ENCODE data around the gene CFAP410. TPM values are rescaled to one million over a fixed set of nuclear protein-coding genes. Genes with fewer than 3 reads are reported as not detected.

The CFAP410 gene
- total RNA-seq, 2 donors from 2014 or later = 19.6 to 28.4 TPM

DNA sequence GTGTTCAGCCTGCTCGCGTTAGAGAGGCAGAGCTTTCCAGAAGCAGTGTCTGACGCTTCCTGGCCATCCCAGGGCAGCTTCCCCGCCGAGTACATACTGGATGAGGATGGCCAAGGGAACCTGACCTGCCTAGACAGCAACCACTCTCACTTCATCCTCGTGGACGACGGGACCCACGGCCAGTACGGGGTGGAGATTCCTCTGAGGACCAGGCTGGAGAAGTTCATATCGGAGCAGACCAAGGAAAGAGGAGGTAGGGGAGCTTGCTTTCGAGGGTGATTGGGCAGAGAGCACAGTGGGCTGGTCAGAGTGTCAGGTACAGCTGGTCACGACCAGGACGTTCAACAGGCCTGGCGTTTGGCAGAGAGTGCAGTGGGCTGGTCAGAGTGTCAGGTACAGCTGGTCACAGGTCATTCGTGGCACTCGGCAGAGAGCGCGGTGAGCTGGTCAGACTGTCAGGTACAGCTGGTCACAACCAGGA is 36.6 kb upstream of the CFAP410 start:
- no peak for DNase-seq (ENCODE audit: low spot score)
- Mint-ChIP-seq H3K4me3 (peak overlapping the region; percentile 82), H3K9me3 (peaks cover 3% of the 10 kb centered on the region), H3K36me3 (peaks cover 12% of the 10 kb centered on the region), H3K4me1 (ENCODE audit: low read depth in 2 of 2) (peaks cover 26 to 42% of the 10 kb centered on the region in 2 donors), H3K27me3 (peaks cover 0 to 4% of the 10 kb centered on the region in 2 donors), H3K27ac (peak overlapping the region in 1 of 2 donors; percentile 40)
- no peak for ATAC-seq

DNA sequence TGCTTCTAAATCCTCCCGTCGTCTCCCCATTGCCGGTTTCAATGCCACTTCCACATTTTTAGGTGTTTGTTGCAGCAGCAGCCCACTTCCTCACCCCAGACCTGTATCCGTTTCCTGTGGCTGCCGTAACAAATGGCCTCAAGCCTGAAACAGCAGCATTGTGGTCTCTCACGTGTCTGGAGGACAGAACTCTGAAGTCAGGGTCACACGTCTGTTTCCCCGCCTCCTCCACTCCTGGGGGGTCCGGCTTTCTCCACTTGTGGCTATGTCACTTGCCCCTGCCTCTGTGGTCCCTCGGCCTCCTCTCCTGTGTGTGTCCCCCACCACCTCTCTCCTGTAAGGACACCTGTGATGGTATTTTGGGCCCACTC is 36.1 kb upstream of the CFAP410 start:
- Mint-ChIP-seq H3K27me3 (peaks cover 0 to 4% of the 10 kb centered on the region in 2 donors), H3K36me3 (peaks cover 12% of the 10 kb centered on the region), H3K27ac (peak overlapping the region in 1 of 2 donors; percentile 40), H3K9me3 (peaks cover 3% of the 10 kb centered on the region), H3K4me1 (ENCODE audit: low read depth in 2 of 2) (peaks cover 26 to 40% of the 10 kb centered on the region in 2 donors), H3K4me3 (peak overlapping the region; percentile 82)
- ATAC-seq (peak; percentile 82), DNase-seq (ENCODE audit: low spot score) (peak; percentile 77)

DNA sequence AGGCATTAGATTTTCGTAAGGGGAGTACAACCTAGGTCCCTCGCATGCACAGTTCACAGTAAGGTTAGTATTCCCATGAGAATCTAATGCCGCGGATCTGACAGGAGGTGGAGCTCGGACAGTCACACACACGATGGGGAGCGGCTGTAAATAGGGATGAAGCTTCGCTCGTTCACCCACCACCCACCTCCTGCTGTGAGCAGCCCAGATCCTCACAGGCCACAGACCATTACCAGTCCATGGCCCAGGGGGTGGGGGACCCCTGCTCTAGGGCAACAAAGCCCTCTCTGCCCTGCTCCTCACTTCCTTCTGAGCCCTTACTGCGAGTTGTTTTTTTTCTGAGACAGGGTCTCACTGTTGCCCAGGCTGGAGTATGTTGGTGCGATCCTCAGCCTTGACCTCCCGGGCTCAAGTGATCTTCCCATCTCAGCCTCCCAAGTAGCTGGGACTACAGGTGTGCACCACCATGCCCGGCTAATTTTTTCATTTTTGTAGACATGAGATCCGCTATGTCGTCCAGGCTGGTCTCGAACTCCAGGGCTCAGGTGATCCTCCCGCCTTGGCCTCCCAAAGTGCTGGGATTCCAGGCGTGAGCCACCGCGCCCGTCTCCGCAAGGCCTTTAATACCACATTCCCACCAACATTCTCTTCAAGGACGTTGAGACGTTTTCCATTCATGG is 35.6 kb upstream of the CFAP410 start:
- H3K4me3 Mint-ChIP-seq = peak overlapping the region; percentile 82
- peak overlapping the region in 1 of 2 donors; percentile 40 for H3K27ac Mint-ChIP-seq
- ATAC-seq (no peak), DNase-seq (ENCODE audit: low spot score) (no peak)
- H3K9me3 Mint-ChIP-seq = peaks cover 3% of the 10 kb centered on the region
- H3K36me3 Mint-ChIP-seq = peaks cover 12% of the 10 kb centered on the region
- H3K4me1 Mint-ChIP-seq (ENCODE audit: low read depth in 2 of 2) = peaks cover 26 to 40% of the 10 kb centered on the region in 2 donors
- H3K27me3 Mint-ChIP-seq = peaks cover 0 to 4% of the 10 kb centered on the region in 2 donors

DNA sequence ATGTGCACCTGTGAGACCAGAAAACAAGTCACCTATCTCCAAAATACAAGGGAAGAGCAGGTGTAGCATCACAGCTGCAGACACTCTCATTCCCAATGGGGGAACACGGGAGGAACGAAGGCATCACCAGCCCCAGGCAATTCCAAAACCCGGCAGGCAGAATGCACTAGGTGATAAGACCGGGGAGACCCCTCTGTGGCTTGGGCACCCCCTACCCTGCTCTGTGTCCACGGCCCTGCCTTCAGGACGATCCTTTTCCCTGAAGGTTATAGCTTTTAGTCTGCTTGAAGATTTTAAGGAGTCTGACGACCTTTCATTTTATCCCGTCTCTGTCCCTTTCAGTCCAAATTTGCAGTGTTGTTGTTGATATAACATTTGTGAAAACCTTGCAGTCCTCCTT is 33.4 kb upstream of the CFAP410 start:
- DNase-seq (ENCODE audit: low spot score) = no peak

DNA sequence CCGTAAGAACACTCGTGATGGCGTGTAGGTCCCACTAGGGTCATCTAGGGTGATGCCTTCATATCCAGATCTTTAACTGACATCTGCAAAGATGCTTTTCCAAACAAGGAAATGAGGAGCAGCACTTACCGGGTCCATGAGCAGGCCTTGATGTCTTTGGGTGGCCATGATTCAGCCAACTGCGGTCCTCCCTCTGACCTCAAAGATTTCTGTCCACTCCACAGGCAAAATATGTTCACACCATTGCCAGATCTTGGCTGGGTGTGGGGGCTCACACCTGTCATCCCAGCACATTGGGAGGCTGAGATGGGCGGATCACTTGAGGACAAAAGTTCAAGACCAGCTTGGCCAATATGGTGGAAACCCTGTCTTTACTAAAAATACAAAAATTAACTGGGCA is 32.4 kb upstream of the CFAP410 start:
- ATAC-seq (no peak), DNase-seq (ENCODE audit: low spot score) (no peak)
- Mint-ChIP-seq H3K36me3 (peaks cover 12% of the 10 kb centered on the region), H3K27me3 (no peaks in the 10 kb centered on the region), H3K9me3 (peaks cover 3% of the 10 kb centered on the region), H3K27ac (no peak overlapping the region), H3K4me1 (ENCODE audit: low read depth in 2 of 2) (peaks cover 21 to 38% of the 10 kb centered on the region in 2 donors), H3K4me3 (no peak overlapping the region)

More for the DNA sequence above, 33.4 kb upstream of the CFAP410 start:
- peaks cover 0 to 4% of the 10 kb centered on the region in 2 donors for H3K27me3 Mint-ChIP-seq
- H3K9me3 Mint-ChIP-seq = peaks cover 3% of the 10 kb centered on the region
- peaks cover 26 to 44% of the 10 kb centered on the region in 2 donors for H3K4me1 Mint-ChIP-seq (ENCODE audit: low read depth in 2 of 2)
- H3K27ac Mint-ChIP-seq = no peak overlapping the region
- no peak for ATAC-seq
- no peak overlapping the region for H3K4me3 Mint-ChIP-seq
- H3K36me3 Mint-ChIP-seq = peaks cover 12% of the 10 kb centered on the region

DNA sequence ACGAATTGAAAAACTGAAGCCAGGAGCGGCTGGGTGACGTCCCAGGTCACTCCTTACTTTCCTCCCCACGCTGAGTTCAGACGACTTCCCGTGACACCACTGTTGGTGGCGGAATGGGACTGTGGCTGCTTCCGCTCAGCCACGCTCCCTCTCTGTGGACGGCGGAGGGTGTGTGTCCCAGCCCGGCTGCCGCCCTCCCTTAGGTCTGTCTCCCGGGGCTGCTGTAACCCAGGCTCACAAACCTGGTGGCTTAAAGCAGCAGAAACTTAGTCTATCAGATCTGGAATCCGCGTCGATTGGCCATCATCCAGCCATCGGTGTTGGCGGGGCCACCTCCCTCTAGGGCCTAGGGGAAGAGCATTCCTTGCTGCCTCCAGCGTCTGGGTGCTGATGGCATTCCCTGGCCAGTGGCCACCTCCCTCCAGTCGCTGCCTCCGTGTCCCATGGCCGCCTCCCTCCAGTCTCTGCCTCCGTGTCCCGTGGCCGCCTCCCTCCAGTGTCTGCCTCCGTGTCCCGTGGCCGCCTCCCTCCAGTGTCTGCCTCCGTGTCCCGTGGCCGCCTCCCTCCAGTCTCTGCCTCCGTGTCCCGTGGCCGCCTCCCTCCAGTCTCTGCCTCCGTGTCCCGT is 31.7 kb upstream of the CFAP410 start:
- ATAC-seq (no peak), DNase-seq (ENCODE audit: low spot score) (no peak)
- Mint-ChIP-seq H3K9me3 (peaks cover 3% of the 10 kb centered on the region), H3K36me3 (peaks cover 12% of the 10 kb centered on the region), H3K4me3 (no peak overlapping the region), H3K27me3 (no peaks in the 10 kb centered on the region), H3K27ac (no peak overlapping the region), H3K4me1 (ENCODE audit: low read depth in 2 of 2) (peaks cover 18 to 33% of the 10 kb centered on the region in 2 donors)

DNA sequence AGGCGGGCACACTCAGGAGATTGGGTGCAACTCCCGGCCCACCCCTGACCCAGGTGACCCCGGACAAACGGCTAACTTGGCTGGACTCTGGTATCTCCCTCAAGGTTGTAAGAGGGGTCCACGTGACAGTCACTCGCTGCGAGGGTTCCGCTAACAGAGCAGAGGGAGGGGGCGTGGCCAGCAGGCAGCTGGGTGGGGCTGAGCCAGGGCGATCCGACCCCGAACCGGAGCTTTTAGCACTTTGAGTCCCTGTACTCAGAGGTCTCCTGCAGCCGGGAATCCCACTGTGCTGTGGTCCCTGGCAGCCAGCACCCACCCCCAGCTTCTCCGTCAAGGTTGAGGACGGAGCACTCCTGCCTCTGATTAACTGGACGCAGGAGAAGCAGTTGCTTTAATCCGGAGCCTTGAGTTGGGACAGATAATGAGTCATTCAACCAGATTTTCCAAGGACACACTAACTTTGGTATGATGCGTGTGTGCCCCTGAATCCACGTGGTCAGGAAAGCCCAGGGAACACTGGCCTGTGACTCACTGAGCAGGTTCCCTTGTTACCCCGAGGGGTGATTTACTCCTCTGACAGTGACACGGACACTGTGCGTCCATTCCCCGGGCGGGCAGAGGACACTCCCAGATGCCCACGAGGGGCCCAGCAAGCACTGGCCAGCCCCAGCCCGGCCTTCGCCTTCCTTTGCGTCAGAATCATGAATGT is 31.0 kb upstream of the CFAP410 start:
- DNase-seq (ENCODE audit: low spot score) = no peak
- peaks cover 11 to 26% of the 10 kb centered on the region in 2 donors for H3K4me1 Mint-ChIP-seq (ENCODE audit: low read depth in 2 of 2)
- H3K4me3 Mint-ChIP-seq = no peak overlapping the region
- peak in 1 of 2 donors; percentile 50 for ATAC-seq
- peaks cover 9% of the 10 kb centered on the region for H3K36me3 Mint-ChIP-seq
- H3K27me3 Mint-ChIP-seq = no peaks in the 10 kb centered on the region
- H3K9me3 Mint-ChIP-seq = peaks cover 2% of the 10 kb centered on the region
- H3K27ac Mint-ChIP-seq = no peak overlapping the region

DNA sequence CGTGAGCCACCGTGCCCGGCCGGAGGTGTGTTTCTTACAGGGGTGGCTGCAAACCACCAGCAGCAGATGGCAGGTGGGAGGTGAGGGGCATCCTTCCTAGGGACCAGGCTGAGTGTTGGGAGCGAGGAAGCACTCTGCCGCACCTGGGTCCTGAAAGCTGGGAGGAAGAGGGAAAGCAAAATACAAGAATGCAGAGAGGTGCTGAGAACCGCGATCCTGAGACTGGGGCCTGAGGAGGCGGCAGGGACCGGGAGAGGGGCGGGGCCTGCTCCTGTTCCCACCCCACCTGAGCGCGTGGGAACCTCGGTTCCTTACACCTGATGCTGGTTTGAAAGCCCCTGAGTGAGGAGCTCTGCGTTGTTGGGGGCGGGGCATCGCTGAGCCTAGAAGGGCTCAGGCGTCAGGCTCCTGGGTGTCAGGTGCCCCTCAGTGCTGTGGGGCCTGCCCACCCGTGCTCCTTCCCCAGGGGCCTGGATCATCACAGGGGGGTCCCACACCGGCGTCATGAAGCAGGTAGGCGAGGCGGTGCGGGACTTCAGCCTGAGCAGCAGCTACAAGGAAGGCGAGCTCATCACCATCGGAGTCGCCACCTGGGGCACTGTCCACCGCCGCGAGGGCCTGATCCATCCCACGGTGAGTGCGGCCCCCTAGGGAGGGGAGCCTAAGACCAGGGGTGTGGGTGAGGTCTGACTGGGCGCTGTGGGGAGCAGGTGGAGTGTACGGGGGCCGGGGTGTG is 29.7 kb upstream of the CFAP410 start:
- Mint-ChIP-seq H3K4me1 (ENCODE audit: low read depth in 2 of 2) (peaks cover 5 to 21% of the 10 kb centered on the region in 2 donors), H3K9me3 (no peaks in the 10 kb centered on the region), H3K4me3 (no peak overlapping the region), H3K36me3 (peaks cover 5% of the 10 kb centered on the region), H3K27me3 (no peaks in the 10 kb centered on the region), H3K27ac (no peak overlapping the region)
- no peak for DNase-seq (ENCODE audit: low spot score)
- peak in 1 of 2 donors; percentile 32 for ATAC-seq

DNA sequence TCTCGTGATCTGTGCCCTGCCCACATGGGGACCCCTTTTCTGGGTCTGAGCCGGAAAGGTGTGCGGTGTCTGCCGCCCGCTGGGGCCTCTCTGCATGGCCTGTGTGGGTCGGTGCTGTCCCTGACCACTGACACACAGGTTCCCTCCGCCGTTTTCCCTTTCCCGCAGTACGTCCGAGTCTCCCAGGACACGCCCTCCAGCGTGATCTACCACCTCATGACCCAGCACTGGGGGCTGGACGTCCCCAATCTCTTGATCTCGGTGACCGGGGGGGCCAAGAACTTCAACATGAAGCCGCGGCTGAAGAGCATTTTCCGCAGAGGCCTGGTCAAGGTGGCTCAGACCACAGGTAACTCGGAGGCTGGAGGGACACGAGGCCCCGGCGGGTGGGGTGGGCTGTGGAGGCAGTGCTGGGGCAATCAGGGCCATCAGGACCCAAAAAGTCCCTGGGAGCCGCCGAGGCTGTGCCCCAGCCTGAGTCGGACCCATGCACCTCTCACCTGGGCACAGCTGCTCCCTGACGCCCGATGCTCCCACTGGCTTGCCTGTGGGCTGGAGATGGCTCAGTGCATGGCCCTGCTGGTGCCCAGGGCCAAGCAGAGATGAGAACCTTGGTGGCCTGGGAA is 27.5 kb upstream of the CFAP410 start:
- H3K4me1 Mint-ChIP-seq (ENCODE audit: low read depth in 2 of 2) = peaks cover 0 to 17% of the 10 kb centered on the region in 2 donors
- ATAC-seq = peak in 1 of 2 donors; percentile 18
- peaks cover 5% of the 10 kb centered on the region for H3K9me3 Mint-ChIP-seq
- no peak overlapping the region for H3K27ac Mint-ChIP-seq
- no peak for DNase-seq (ENCODE audit: low spot score)
- H3K36me3 Mint-ChIP-seq = peaks cover 13% of the 10 kb centered on the region
- no peaks in the 10 kb centered on the region for H3K27me3 Mint-ChIP-seq
- H3K4me3 Mint-ChIP-seq = no peak overlapping the region

DNA sequence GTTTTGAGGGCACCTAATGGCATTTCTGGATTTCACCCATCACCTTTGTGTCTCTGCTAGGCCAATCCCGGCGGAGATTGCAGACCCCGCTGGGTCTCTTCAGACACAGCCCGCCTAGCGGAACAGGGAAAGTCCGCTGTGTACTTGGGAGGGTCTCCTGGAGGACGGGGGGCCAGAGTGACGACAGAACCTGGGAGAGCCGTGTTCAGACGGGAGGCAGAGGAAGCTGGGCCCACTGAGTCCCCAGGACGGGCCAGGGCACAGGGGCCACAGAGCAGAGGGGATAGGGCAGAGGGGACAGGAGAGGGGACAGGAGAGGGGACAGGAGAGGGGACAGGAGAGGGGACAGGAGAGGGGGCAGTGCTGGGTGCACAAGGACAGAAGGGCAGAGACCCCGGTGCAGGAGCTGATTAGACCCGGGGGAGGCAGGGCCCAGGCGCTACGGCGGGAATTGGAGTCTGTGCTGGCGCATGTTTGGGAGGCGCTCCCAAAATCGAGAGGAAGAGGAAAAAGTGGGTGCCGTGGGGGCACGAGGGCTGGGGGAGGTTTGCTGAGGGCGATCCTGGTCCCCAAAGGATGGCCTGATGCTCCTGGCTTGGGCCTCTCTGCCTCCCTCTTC is 26.9 kb upstream of the CFAP410 start:
- Mint-ChIP-seq H3K4me1 (ENCODE audit: low read depth in 2 of 2) (peaks cover 0 to 15% of the 10 kb centered on the region in 2 donors), H3K27me3 (no peaks in the 10 kb centered on the region), H3K9me3 (peaks cover 5% of the 10 kb centered on the region), H3K27ac (no peak overlapping the region), H3K4me3 (no peak overlapping the region), H3K36me3 (peaks cover 8% of the 10 kb centered on the region)
- DNase-seq (ENCODE audit: low spot score) (no peak), ATAC-seq (no peak)

DNA sequence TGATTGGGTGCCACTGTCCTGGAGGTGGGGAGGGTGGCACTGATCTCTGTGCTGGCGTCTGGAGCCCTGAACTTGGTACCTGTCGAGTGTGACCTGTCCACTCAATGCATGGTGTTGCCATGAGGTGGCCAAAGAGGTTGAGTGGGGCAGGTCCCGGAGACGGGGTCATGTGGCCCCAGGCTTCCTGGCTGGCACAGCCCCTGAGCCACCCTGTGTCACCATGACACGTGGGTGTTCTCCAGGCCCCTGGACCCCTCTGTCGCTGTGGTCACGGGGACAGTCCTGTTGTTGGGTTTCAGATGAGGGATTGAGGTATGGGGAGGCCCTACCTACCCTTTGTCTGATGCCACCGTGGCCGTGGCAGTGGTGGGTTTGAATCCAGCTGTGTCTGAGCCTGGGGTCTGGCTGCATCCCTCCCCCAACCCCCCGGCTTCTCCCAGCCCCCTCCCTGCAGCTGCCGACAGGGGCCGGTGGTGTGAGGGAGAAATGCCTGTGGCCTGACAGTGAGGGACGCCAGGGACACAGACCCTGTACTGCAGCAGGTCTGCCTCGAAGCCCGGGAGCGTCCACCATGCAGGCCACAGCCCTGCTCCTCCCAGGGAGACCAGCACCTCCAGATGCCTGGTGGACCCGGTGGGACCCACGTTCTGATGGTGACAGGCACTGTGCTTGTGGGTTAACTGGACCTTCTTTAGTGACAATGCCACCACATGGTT is 26.2 kb upstream of the CFAP410 start:
- peaks cover 8% of the 10 kb centered on the region for H3K36me3 Mint-ChIP-seq
- no peak for ATAC-seq
- peaks cover 5% of the 10 kb centered on the region for H3K9me3 Mint-ChIP-seq
- peaks cover 0 to 15% of the 10 kb centered on the region in 2 donors for H3K4me1 Mint-ChIP-seq (ENCODE audit: low read depth in 2 of 2)
- H3K27ac Mint-ChIP-seq = no peak overlapping the region
- DNase-seq (ENCODE audit: low spot score) = no peak
- no peaks in the 10 kb centered on the region for H3K27me3 Mint-ChIP-seq
- H3K4me3 Mint-ChIP-seq = no peak overlapping the region

All from natural killer cell treated with Interleukin-12 subunit alpha and Interleukin-12 subunit beta and Interleukin-15 and Interleukin-18, amount 100 ng/mL, for 72 hours (primary cell).